ENCODE data around the gene SNX1.
A peak's percentile ranks its signal among the peaks of the same experiment; 100 is the strongest.

Gene SNX1

GRCh38 chr15:64093627-64094417, 2.0 kb upstream of the SNX1 start, which contains the start of gene CIAO2A:
TSS of gene CIAO2A (minus strand) at chr15:64093838. CDS start at chr15:64093768, 70 bp downstream.
- peak; percentile 88 for DNase-seq (ENCODE audit: low spot score)
- no peak for TF ChIP-seq CTCF (IDR thresholded peaks at IDR 0.05; ENCODE audit: borderline replicate concordance, control extremely low read depth, extremely low read depth, insufficient read depth, missing control alignments)
- in situ Hi-C loops (cut with MboI; ENCODE audit: low sequenced_read_pairs, unreplicated experiment) = no loop called here

- no peak for TF ChIP-seq CTCF (IDR thresholded peaks at IDR 0.05; ENCODE audit: borderline replicate concordance, control extremely low read depth, extremely low read depth, insufficient read depth, missing control alignments)
- in situ Hi-C loops (cut with MboI; ENCODE audit: low sequenced_read_pairs, unreplicated experiment) = no loop called here
- DNase-seq (ENCODE audit: low spot score) = no peak
Measured at GRCh38 chr15:64095431-64095794, 369 bp upstream of the SNX1 start.

GRCh38 chr15:64096668-64097384, 1.0 kb downstream of the SNX1 start:
- no peak for TF ChIP-seq CTCF (IDR thresholded peaks at IDR 0.05; ENCODE audit: borderline replicate concordance, control extremely low read depth, extremely low read depth, insufficient read depth, missing control alignments)
- in situ Hi-C loops (cut with MboI; ENCODE audit: low sequenced_read_pairs, unreplicated experiment) = no loop called here
- no peak for DNase-seq (ENCODE audit: low spot score)

GRCh38 chr15:64099379-64099778, 3.6 kb downstream of the SNX1 start:
- in situ Hi-C loops (cut with MboI; ENCODE audit: low sequenced_read_pairs, unreplicated experiment) = no loop called here
- TF ChIP-seq CTCF (IDR thresholded peaks at IDR 0.05; ENCODE audit: borderline replicate concordance, control extremely low read depth, extremely low read depth, insufficient read depth, missing control alignments) = no peak
- DNase-seq (ENCODE audit: low spot score) = no peak

- in situ Hi-C loops (cut with MboI; ENCODE audit: low sequenced_read_pairs, unreplicated experiment) = no loop called here
- TF ChIP-seq CTCF (IDR thresholded peaks at IDR 0.05; ENCODE audit: borderline replicate concordance, control extremely low read depth, extremely low read depth, insufficient read depth, missing control alignments) = no peak
- DNase-seq (ENCODE audit: low spot score) = no peak
Measured at GRCh38 chr15:64100958-64101357, 5.2 kb downstream of the SNX1 start.

- no peak for DNase-seq (ENCODE audit: low spot score)
- in situ Hi-C loops (cut with MboI; ENCODE audit: low sequenced_read_pairs, unreplicated experiment) = no loop called here
- no peak for TF ChIP-seq CTCF (IDR thresholded peaks at IDR 0.05; ENCODE audit: borderline replicate concordance, control extremely low read depth, extremely low read depth, insufficient read depth, missing control alignments)
Measured at GRCh38 chr15:64102497-64102896, 6.7 kb downstream of the SNX1 start.
